A549 (cell line): ENCODE data around the gene GUCY2D. TPM values are rescaled to one million over a fixed set of nuclear protein-coding genes. Genes with fewer than 3 reads are reported as not detected.

Experiments
- ATAC-seq, 2 experiments: fragments of 200-7000 bp in 1 of 2; fragments of >200 bp in 1 of 2; cut with Nextera tagmentation in 1 of 2; cut with Tn5 transposase in 1 of 2; 3 replicates each; pipeline versions ENCODE4 v1.8.0 to v1.9.1; 2018 to 2020; ENCODE audit warnings: mild to moderate bottlenecking in 1 of 2, moderate library complexity in 1 of 2
- CTCF ChIA-PET: fragments of 300-600 bp; sonication (Branson Sonifier 250); formaldehyde crosslinking; extraction: SDS; loops from one replicate; lab custom pipeline; 2021; ENCODE audit warnings: antibody characterized with exemption, inconsistent platforms; lab: Yijun Ruan, JAX
- POLR2A ChIA-PET: fragments of 350-600 bp; formaldehyde crosslinking; extraction: SDS; loops from one replicate; lab custom pipeline; 2021; ENCODE audit warnings: antibody characterized with exemption, inconsistent platforms; lab: Yijun Ruan, JAX
- DNase-seq, 2 experiments: peaks; one replicate each; pipeline versions ENCODE4 v3.0.0 to v3.0.0-alpha.2; 2011 to 2016; ENCODE audit warnings: low read depth in 1 of 2, low spot score in 1 of 2
- FAIRE-seq: peaks from 2 replicates; lab custom pipeline; 2011; peaks lifted over from hg19 to GRCh38; lab: Jason Lieb, UNC
- H3K27ac ChIP-seq, 2 experiments: fragments of >200 bp; sonication (Bioruptor Twin); formaldehyde crosslinking; 3 replicates each; pipeline ENCODE4 v1.5.1; 2016 to 2017
- H3K4me1 ChIP-seq: fragments of >200 bp; sonication (Bioruptor Twin); formaldehyde crosslinking; 3 replicates; pipeline ENCODE4 v1.6.1; 2016
- H3K4me2 ChIP-seq: fragments of >200 bp; sonication (Bioruptor Twin); formaldehyde crosslinking; 3 replicates; pipeline ENCODE4 v1.6.1; 2016
- H3K4me3 ChIP-seq: fragments of >200 bp; sonication (Bioruptor Twin); formaldehyde crosslinking; 3 replicates; pipeline ENCODE4 v1.5.1; 2016
- H3K9me3 ChIP-seq: fragments of >200 bp; sonication (Bioruptor Twin); formaldehyde crosslinking; 3 replicates; pipeline ENCODE4 v1.6.1; 2016
- CEBPB ChIP-seq, 2 experiments: fragments of >200 bp in 1 of 2; sonication (Bioruptor Twin) in 1 of 2; formaldehyde crosslinking in 1 of 2; IDR thresholded peaks; 2 replicates each; pipeline ENCODE4 v1.6.1; 2012 to 2016
- CHD2 ChIP-seq: fragments of 150-350 bp; IDR thresholded peaks from 2 replicates; pipeline ENCODE4 v1.6.1; 2014; ENCODE audit warnings: low read length; ENCODE audit not compliant: partially characterized antibody
- E2F6 ChIP-seq: IDR thresholded peaks from 2 replicates; pipeline ENCODE4 v1.6.1; 2012; ENCODE audit warnings: low read depth, borderline replicate concordance
- EHMT2 ChIP-seq: fragments of 200-600 bp; sonication (generic); IDR thresholded peaks from 2 replicates; pipeline ENCODE4 v1.6.1; 2016; ENCODE audit warnings: antibody characterized with exemption, low read depth, mild to moderate bottlenecking, moderate library complexity
- FOSB ChIP-seq: fragments of 250-450 bp; sonication (Bioruptor Pico); IDR thresholded peaks from 2 replicates; pipeline ENCODE4 v1.5.0; 2020; ENCODE audit warnings: mild to moderate bottlenecking, moderate library complexity
- FOSL2 ChIP-seq, 2 experiments: fragments of 450-650 bp in 1 of 2; fragments of >200 bp in 1 of 2; sonication (Bioruptor Twin) in 1 of 2; formaldehyde crosslinking; IDR thresholded peaks; 2 replicates each; pipeline versions ENCODE4 v1.5.0 to v1.6.1; 2016 to 2020; ENCODE audit warnings: mild to moderate bottlenecking in 1 of 2, moderate library complexity in 1 of 2
- HDAC2 ChIP-seq: fragments of 200-600 bp; sonication (generic); IDR thresholded peaks from 2 replicates; pipeline ENCODE4 v1.6.1; 2016
- HEYL ChIP-seq: fragments of 250-450 bp; sonication (Bioruptor Pico); IDR thresholded peaks from 2 replicates; pipeline ENCODE4 v1.8.0; 2021; ENCODE audit warnings: mild to moderate bottlenecking, moderate library complexity
- HOXA7 ChIP-seq: fragments of 250-450 bp; sonication (Bioruptor Pico); IDR thresholded peaks from 2 replicates; pipeline ENCODE4 v1.5.0; 2020; ENCODE audit warnings: mild to moderate bottlenecking, moderate library complexity
- HOXB13 ChIP-seq: fragments of 250-450 bp; sonication (Bioruptor Pico); IDR thresholded peaks from 2 replicates; pipeline ENCODE4 v1.5.0; 2020; ENCODE audit warnings: low read depth, mild to moderate bottlenecking, moderate library complexity
- JUNB ChIP-seq: fragments of >200 bp; sonication (Bioruptor Twin); formaldehyde crosslinking; IDR thresholded peaks from 2 replicates; pipeline ENCODE4 v1.6.1; 2016
- KDM1A ChIP-seq: fragments of 200-600 bp; sonication (generic); IDR thresholded peaks from 2 replicates; pipeline ENCODE4 v1.6.1; 2016; ENCODE audit warnings: low read depth, mild to moderate bottlenecking
- KDM5A ChIP-seq: fragments of 200-600 bp; sonication (generic); IDR thresholded peaks from 2 replicates; pipeline ENCODE4 v1.6.1; 2016; ENCODE audit warnings: antibody characterized with exemption, mild to moderate bottlenecking
- MAZ ChIP-seq: fragments of 150-350 bp; IDR thresholded peaks from 2 replicates; pipeline ENCODE4 v1.6.1; 2014; ENCODE audit warnings: antibody characterized with exemption, low read depth, low read length, borderline replicate concordance
- MYC ChIP-seq: IDR thresholded peaks from 2 replicates; pipeline ENCODE4 v1.6.1; 2012; ENCODE audit warnings: mild to moderate bottlenecking, inconsistent platforms, low read length, improper control_type of control experiment, borderline replicate concordance
- NFE2L2 ChIP-seq: fragments of 150-350 bp; conservative IDR thresholded peaks from 2 replicates; pipeline ENCODE4 v1.6.1; 2014; ENCODE audit warnings: low read length
- NPAS2 ChIP-seq: fragments of 250-450 bp; sonication (Bioruptor Pico); IDR thresholded peaks from 2 replicates; pipeline ENCODE4 v1.8.0; 2022; ENCODE audit warnings: mild to moderate bottlenecking, moderate library complexity, borderline replicate concordance
- POLR2A ChIP-seq: IDR thresholded peaks from 2 replicates; pipeline ENCODE4 v1.6.1; 2012; ENCODE audit warnings: mild to moderate bottlenecking, low read length
- RAD21 ChIP-seq, 2 experiments: fragments of >200 bp in 1 of 2; sonication (Bioruptor Twin) in 1 of 2; formaldehyde crosslinking in 1 of 2; IDR thresholded peaks in 1 of 2; conservative IDR thresholded peaks in 1 of 2; 2 replicates in 1 of 2; 3 replicates in 1 of 2; pipeline ENCODE4 v1.6.1; 2012 to 2018; ENCODE audit warnings: inconsistent platforms in 1 of 2
- RARB ChIP-seq: fragments of 250-450 bp; sonication (Bioruptor Pico); IDR thresholded peaks from 2 replicates; pipeline ENCODE4 v1.8.0; 2021; ENCODE audit warnings: mild to moderate bottlenecking, moderate library complexity
- RCOR1 ChIP-seq: fragments of 150-350 bp; IDR thresholded peaks from 2 replicates; pipeline ENCODE4 v1.6.1; 2014; ENCODE audit warnings: antibody characterized with exemption, low read length, low read depth
- SMC3 ChIP-seq: fragments of >200 bp; sonication (Bioruptor Twin); formaldehyde crosslinking; IDR thresholded peaks from 3 replicates; pipeline ENCODE4 v1.6.1; 2018; ENCODE audit warnings: inconsistent platforms
- TP53 ChIP-seq: fragments of 250-450 bp; sonication (Bioruptor Pico); IDR thresholded peaks from 2 replicates; pipeline ENCODE4 v1.5.0; 2021; ENCODE audit warnings: mild to moderate bottlenecking, moderate library complexity
- USF2 ChIP-seq: fragments of 450-650 bp; IDR thresholded peaks from 2 replicates; pipeline ENCODE4 v1.6.1; 2014; ENCODE audit warnings: antibody characterized with exemption
- ZFP36 ChIP-seq: fragments of 450-650 bp; IDR thresholded peaks from 2 replicates; pipeline ENCODE4 v1.6.1; 2014; ENCODE audit warnings: borderline replicate concordance; ENCODE audit not compliant: partially characterized antibody
- WGBS: methylation state at CpG from one replicate; pipeline ENCODE4 v1.1.6; 2017; ENCODE audit errors: missing lambda C conversion rate; 5-methylcytosine and 5-hydroxymethylcytosine counted together
- polyA plus RNA-seq, 4 experiments: library from polyadenylated mRNA; depleted of rRNA in 3 of 4; stranded (reverse); fragments of >200 nt; fragmentation: RNase III in 1 of 4; extraction: RNeasy Plus Mini Kit Qiagen cat#74134 plus additional on column Dnase treatment in 1 of 4; gene quantifications; 2 replicates in 3 of 4; 3 replicates in 1 of 4; pipeline ENCODE4 v1.2.3, GENCODE V29; 2011 to 2017
- TF ChIP-seq, protein P1 (sequence below): fragments of 250-450 bp; sonication (Bioruptor Pico); IDR thresholded peaks from 2 replicates; pipeline ENCODE4 v1.5.0; 2020; ENCODE audit warnings: low read depth, mild to moderate bottlenecking, moderate library complexity
- TF ChIP-seq, protein P2 (sequence below): fragments of 250-450 bp; sonication (Bioruptor Pico); IDR thresholded peaks from 2 replicates; pipeline ENCODE4 v1.5.0; 2021; ENCODE audit warnings: mild to moderate bottlenecking, moderate library complexity, borderline replicate concordance

Gene GUCY2D
- polyA plus RNA-seq, 2 of the 4 experiments (the other 2 are of a cell fraction) = 0.14 TPM; not detected in 1

DNA sequence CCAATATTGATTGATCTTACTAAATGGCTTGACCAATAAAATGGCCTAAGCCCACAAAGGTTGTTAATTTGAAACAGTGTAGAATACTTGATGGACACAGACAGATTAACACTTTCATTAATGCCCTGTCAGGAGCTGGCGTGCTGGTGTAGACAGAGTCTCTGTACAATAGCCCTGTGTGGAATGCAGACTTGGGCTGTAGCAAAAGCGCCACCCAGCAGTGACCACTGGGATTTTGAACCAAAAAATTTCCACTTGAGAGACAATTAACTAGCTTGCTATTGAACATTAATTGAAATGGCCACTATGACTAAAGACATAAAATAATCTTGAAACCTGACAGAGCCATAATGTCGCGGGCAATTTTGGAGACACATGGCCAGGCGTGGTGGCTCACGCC, 19.7 kb upstream of the GUCY2D start:
- CTCF ChIA-PET = interaction anchor here (0.6 to 19.3 kb wide), 19 partner anchors 6 to 239 kb away, joined by 3 to 470 read pairs (median 10); partner anchors contain the start of genes RNF227 and TRAPPC1
- no peak overlapping the region for H3K4me3 ChIP-seq
- 83% methylated on average over 6 of the region's 6 CpGs for WGBS
- no peak for DNase-seq
- H3K4me2 ChIP-seq = no peak overlapping the region
- FAIRE-seq = no peak
- no peaks in the 10 kb centered on the region for H3K4me1 ChIP-seq
- H3K27ac ChIP-seq = no peak overlapping the region
- peak in 1 of 2 experiments; percentile 60; a peak in 2 of 6 replicates for ATAC-seq
- POLR2A ChIA-PET = interaction anchor here (1.3 kb wide), 1 partner anchor 51 kb away, joined by 3 read pairs; the partner anchor contains the start of genes CNTROB and TRAPPC1
- TF ChIP-seq MAZ = no peak
- TF ChIP-seq KDM1A = no peak
- TF ChIP-seq RAD21 (conservative IDR thresholded peaks at IDR 0.05 in 1 of 2, IDR thresholded peaks at IDR 0.05 in 1 of 2) = peak in 1 of 2 experiments; percentile 33; a peak in 2 of 5 replicates
- TF ChIP-seq KDM5A = no peak
- H3K9me3 ChIP-seq = no peaks in the 10 kb centered on the region

DNA sequence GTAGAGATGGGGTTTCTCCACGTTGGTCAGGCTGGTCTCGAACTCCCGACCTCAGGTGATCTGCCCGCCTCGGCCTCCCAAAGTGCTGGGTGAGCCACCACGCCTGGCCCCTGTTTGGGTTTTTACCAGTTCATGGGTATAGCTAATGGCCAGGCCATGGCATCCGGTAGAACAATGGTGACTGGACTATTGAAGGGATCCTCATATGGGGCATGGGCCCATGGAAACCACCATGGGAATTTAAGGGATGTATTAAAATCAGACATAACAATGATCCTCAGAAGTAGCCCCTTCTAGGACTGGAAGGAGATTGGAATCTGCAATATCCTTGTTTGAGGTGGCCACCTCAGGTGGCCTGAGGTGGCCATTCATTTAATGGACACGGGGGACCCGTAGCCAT, 17.5 kb upstream of the GUCY2D start:
- no peaks in the 10 kb centered on the region for H3K4me1 ChIP-seq
- no peak overlapping the region for H3K4me3 ChIP-seq
- 54% methylated on average over 9 of the region's 9 CpGs for WGBS
- POLR2A ChIA-PET = no interaction called here
- DNase-seq (no peak), FAIRE-seq (no peak), ATAC-seq (no peak)
- TF ChIP-seq MYC (no peak), SMC3 (no peak), E2F6 (no peak), ZFP36 (no peak), FOSL2 (IDR thresholded peaks at IDR 0.05) (no peak), FOSL2 (CRISPR knock-in tag; IDR thresholded peaks at IDR 0.05) (no peak), NPAS2 (CRISPR knock-in tag) (no peak), USF2 (no peak), JUNB (no peak)
- TF ChIP-seq, protein P1, sequence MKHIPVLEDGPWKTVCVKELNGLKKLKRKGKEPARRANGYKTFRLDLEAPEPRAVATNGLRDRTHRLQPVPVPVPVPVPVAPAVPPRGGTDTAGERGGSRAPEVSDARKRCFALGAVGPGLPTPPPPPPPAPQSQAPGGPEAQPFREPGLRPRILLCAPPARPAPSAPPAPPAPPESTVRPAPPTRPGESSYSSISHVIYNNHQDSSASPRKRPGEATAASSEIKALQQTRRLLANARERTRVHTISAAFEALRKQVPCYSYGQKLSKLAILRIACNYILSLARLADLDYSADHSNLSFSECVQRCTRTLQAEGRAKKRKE (CRISPR knock-in tag) = no peak
- CTCF ChIA-PET = interaction anchor here (0.6 to 19.3 kb wide), 19 partner anchors 8 to 268 kb away, joined by 3 to 470 read pairs (median 12); partner anchors contain the start of genes CNTROB, GUCY2D, KCNAB3 and NAA38
- H3K9me3 ChIP-seq = no peaks in the 10 kb centered on the region
- H3K27ac ChIP-seq = no peak overlapping the region
- H3K4me2 ChIP-seq = no peak overlapping the region

GRCh38 chr17:7987112-7987893, 15.1 kb upstream of the GUCY2D start:
- ChIA-PET CTCF (interaction anchor here (0.7 to 19.3 kb wide), 26 partner anchors 10 to 243 kb away, joined by 3 to 470 read pairs (median 7); partner anchors contain the start of genes ALOX15B, CNTROB, GUCY2D and KCNAB3), POLR2A (interaction anchor here (1.0 to 1.1 kb wide), 2 partner anchors 71 to 130 kb away, joined by 3 to 4 read pairs; partner anchors contain the start of genes NAA38 and RNF227)
- no peak overlapping the region for H3K27ac ChIP-seq
- DNase-seq (no peak), ATAC-seq (no peak), FAIRE-seq (no peak)
- 58% methylated on average over 12 of the region's 12 CpGs for WGBS
- H3K4me2 ChIP-seq = no peak overlapping the region
- no peaks in the 10 kb centered on the region for H3K4me1 ChIP-seq
- H3K4me3 ChIP-seq = no peak overlapping the region
- H3K9me3 ChIP-seq = no peaks in the 10 kb centered on the region
- TF ChIP-seq RAD21 (conservative IDR thresholded peaks at IDR 0.05 in 1 of 2, IDR thresholded peaks at IDR 0.05 in 1 of 2) (no peak), FOSB (CRISPR knock-in tag) (no peak), HOXB13 (CRISPR knock-in tag) (no peak), NPAS2 (CRISPR knock-in tag) (no peak), CEBPB (IDR thresholded peaks at IDR 0.05) (no peak), NFE2L2 (no peak), HOXA7 (CRISPR knock-in tag) (no peak), RCOR1 (no peak), POLR2A (no peak), HEYL (no peak), HDAC2 (no peak), EHMT2 (no peak), USF2 (no peak), ZFP36 (no peak), RARB (CRISPR knock-in tag) (no peak), TP53 (CRISPR knock-in tag) (no peak), CHD2 (no peak)
- TF ChIP-seq, protein P2, sequence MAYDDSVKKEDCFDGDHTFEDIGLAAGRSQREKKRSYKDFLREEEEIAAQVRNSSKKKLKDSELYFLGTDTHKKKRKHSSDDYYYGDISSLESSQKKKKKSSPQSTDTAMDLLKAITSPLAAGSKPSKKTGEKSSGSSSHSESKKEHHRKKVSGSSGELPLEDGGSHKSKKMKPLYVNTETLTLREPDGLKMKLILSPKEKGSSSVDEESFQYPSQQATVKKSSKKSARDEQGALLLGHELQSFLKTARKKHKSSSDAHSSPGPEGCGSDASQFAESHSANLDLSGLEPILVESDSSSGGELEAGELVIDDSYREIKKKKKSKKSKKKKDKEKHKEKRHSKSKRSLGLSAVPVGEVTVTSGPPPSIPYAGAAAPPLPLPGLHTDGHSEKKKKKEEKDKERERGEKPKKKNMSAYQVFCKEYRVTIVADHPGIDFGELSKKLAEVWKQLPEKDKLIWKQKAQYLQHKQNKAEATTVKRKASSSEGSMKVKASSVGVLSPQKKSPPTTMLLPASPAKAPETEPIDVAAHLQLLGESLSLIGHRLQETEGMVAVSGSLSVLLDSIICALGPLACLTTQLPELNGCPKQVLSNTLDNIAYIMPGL = no peak
